Kidney epithelial cell (primary cell): ENCODE measurements around the gene POLR1A. TPM values are rescaled to one million over a fixed set of nuclear protein-coding genes. Genes with fewer than 3 reads are reported as not detected.

Experiments used
- DNase-seq: peaks from one replicate; pipeline ENCODE4 v3.0.0-alpha.2; 2010; ENCODE audit warnings: low read depth
- H3K27me3 ChIP-seq: 2 replicates; pipeline ENCODE4 v1.6.0; 2011; ENCODE audit warnings: low read length; ENCODE audit not compliant: control insufficient read depth, insufficient read depth
- H3K36me3 ChIP-seq: 2 replicates; pipeline ENCODE4 v1.5.1; 2011; ENCODE audit warnings: low read length; ENCODE audit not compliant: control insufficient read depth, insufficient read depth
- H3K4me3 ChIP-seq: 2 replicates; pipeline ENCODE4 v1.5.1; 2011; ENCODE audit warnings: low read depth, mild to moderate bottlenecking, control low read depth, low read length
- CTCF ChIP-seq: IDR thresholded peaks from 2 replicates; pipeline ENCODE4 v1.5.1; 2011; ENCODE audit warnings: mild to moderate bottlenecking, moderate library complexity, low read length, control low read depth, inconsistent platforms; ENCODE audit not compliant: insufficient read depth, poor library complexity, severe bottlenecking
- total RNA-seq: library from RNA; depleted of rRNA; stranded (reverse); fragments of >200 nt; gene quantifications from 2 replicates; pipeline ENCODE4 v1.2.3, GENCODE V29; 2015

POLR1A gene
- total RNA-seq, 1 donor from 2014 or later = 33.7 TPM

GRCh38 chr2:86135653-86136052 lies 30.0 kb upstream of the POLR1A start:
- H3K27me3 ChIP-seq = no peaks in the 10 kb centered on the region
- H3K36me3 ChIP-seq = peaks cover 1% of the 10 kb centered on the region
- H3K4me3 ChIP-seq = no peak overlapping the region
- no peak for DNase-seq
- no peak for TF ChIP-seq CTCF

GRCh38 chr2:86134709-86135108 lies 29.0 kb upstream of the POLR1A start:
- no peak overlapping the region for H3K4me3 ChIP-seq
- H3K27me3 ChIP-seq = no peaks in the 10 kb centered on the region
- no peak for TF ChIP-seq CTCF
- no peak for DNase-seq
- peaks cover 1% of the 10 kb centered on the region for H3K36me3 ChIP-seq

- H3K4me3 ChIP-seq = no peak overlapping the region
- no peak for TF ChIP-seq CTCF
- no peak for DNase-seq
- H3K27me3 ChIP-seq = no peaks in the 10 kb centered on the region
- peaks cover 2% of the 10 kb centered on the region for H3K36me3 ChIP-seq
Observed at GRCh38 chr2:86124683-86125082, 19.0 kb upstream of the POLR1A start.

GRCh38 chr2:86123328-86123925 lies 17.7 kb upstream of the POLR1A start:
- DNase-seq = no peak
- TF ChIP-seq CTCF = no peak
- Histone ChIP-seq H3K27me3 (no peaks in the 10 kb centered on the region), H3K36me3 (peaks cover 2% of the 10 kb centered on the region), H3K4me3 (no peak overlapping the region)

- Histone ChIP-seq H3K36me3 (peaks cover 1% of the 10 kb centered on the region), H3K4me3 (no peak overlapping the region), H3K27me3 (no peaks in the 10 kb centered on the region)
- no peak for TF ChIP-seq CTCF
- DNase-seq = no peak
Observed at GRCh38 chr2:86118130-86118529, 12.4 kb upstream of the POLR1A start.

- Histone ChIP-seq H3K36me3 (peaks cover 1% of the 10 kb centered on the region), H3K27me3 (no peaks in the 10 kb centered on the region), H3K4me3 (peak overlapping the region; percentile 98)
- no peak for TF ChIP-seq CTCF
- DNase-seq = no peak
Observed at GRCh38 chr2:86107031-86107430, 1.3 kb upstream of the POLR1A start.
